IPS-20b (cell line): ENCODE measurements around the gene IFI16.
"Not testable (repeated sequence)": the region's sequence is repeated elsewhere in the genome, so short reads cannot be mapped to it uniquely, and the experiment has no call there.

Source experiments
- H3K27ac ChIP-seq: one replicate; pipeline ENCODE4 v1.5.1; 2013; ENCODE audit warnings: low read length
- H3K27me3 ChIP-seq: 2 replicates; pipeline ENCODE4 v1.6.1; 2013; ENCODE audit warnings: mild to moderate bottlenecking, low read length, inconsistent platforms; ENCODE audit not compliant: insufficient read depth
- H3K36me3 ChIP-seq: 2 replicates; pipeline ENCODE4 v1.6.1; 2013; ENCODE audit warnings: low read depth, mild to moderate bottlenecking, inconsistent platforms, low read length, moderate library complexity; ENCODE audit not compliant: insufficient read depth
- H3K4me1 ChIP-seq: 2 replicates; pipeline ENCODE4 v1.6.1; 2013; ENCODE audit warnings: mild to moderate bottlenecking, control low read depth, inconsistent platforms, low read length, moderate library complexity; ENCODE audit not compliant: insufficient read depth
- H3K4me3 ChIP-seq: 2 replicates; pipeline ENCODE4 v1.5.1; 2013; ENCODE audit warnings: mild to moderate bottlenecking, low read length, inconsistent platforms
- H3K9ac ChIP-seq: 2 replicates; pipeline ENCODE4 v1.6.1; 2013; ENCODE audit warnings: low read depth, mild to moderate bottlenecking, inconsistent platforms, low read length, moderate library complexity
- H3K9me3 ChIP-seq: 2 replicates; pipeline ENCODE4 v1.6.1; 2013; ENCODE audit warnings: mild to moderate bottlenecking, low read depth, low read length, inconsistent platforms; ENCODE audit not compliant: insufficient read depth

Gene IFI16

DNA sequence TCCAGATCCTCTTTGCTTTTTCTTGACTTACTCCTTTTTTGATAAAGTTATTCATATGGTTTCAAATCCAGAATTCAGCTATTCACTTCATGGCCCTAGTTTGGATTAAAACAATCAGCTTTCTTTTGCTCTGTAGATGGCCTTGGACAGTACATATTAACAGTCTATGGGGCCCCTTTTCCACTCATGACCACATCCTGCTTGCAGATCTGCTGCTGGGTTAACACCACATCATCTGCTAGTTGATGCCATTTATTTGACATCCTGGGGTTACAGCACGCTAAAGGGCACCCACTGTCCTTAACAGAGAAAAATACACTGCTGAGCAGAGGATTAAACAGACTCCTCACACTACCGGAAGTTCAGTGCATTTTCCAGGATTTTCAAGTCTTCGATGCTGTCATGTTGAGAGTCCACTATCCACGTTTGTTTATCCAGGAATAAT is 941 bp upstream of the IFI16 start:
- Histone ChIP-seq H3K36me3 (no peaks in the 10 kb centered on the region), H3K4me1 (peaks cover 18% of the 10 kb centered on the region), H3K27me3 (peaks cover 33% of the 10 kb centered on the region; the same call in 1 of the 2 replicates), H3K27ac (no peak overlapping the region), H3K9me3 (no peaks in the 10 kb centered on the region), H3K4me3 (no peak overlapping the region), H3K9ac (no peak overlapping the region)

DNA sequence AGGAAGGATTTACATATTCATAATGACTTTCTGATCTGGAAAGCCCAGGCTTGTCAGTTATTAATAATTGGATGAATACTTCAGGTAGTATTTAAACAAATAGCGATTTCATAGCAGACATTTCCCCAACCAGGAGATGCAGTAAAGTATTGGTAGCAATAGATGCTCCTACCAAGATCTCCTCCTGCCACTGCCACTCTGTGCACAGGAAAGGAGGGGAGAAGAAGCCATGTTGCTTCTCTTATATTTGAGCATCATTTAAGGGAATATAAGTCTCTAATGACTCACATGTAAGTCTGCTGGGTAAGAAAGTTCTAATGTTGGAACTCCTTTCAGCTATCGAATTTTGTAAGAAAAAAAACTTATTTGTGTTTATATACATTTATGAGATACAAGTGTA is 420 bp upstream of the IFI16 start:
- Histone ChIP-seq H3K4me1 (peaks cover 18% of the 10 kb centered on the region), H3K4me3 (no peak overlapping the region)

DNA sequence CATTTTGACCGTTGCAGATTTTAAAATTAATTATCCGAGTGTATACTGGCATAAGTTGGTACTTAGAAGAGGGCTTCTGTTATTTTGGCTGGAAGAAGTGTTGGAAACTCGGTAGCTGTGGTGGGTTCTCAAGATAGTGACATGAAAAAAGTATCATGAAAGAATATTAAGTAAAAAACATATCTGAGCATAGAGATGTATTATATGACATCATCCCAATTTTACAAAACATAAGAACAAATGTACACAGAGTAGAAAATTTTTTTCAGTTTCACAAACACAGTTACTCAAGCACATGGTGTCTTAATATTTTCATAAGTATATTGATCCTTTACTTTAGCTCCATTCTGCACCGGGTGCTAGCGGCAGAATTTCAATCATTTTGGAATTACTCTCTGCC is 684 bp downstream of the IFI16 start:
- H3K9me3 ChIP-seq, result no peaks in the 10 kb centered on the region
- H3K9ac ChIP-seq, result no peak overlapping the region
- no peaks in the 10 kb centered on the region for H3K36me3 ChIP-seq
- peaks cover 17% of the 10 kb centered on the region; the same call in 1 of the 2 replicates for H3K27me3 ChIP-seq
- H3K4me3 ChIP-seq, result no peak overlapping the region
- no peak overlapping the region for H3K27ac ChIP-seq
- H3K4me1 ChIP-seq, result peaks cover 16% of the 10 kb centered on the region

More for the DNA sequence above, 420 bp upstream of the IFI16 start:
- Histone ChIP-seq H3K27me3 (peaks cover 28% of the 10 kb centered on the region; the same call in 1 of the 2 replicates), H3K9ac (no peak overlapping the region), H3K9me3 (no peaks in the 10 kb centered on the region), H3K36me3 (no peaks in the 10 kb centered on the region), H3K27ac (no peak overlapping the region)

DNA sequence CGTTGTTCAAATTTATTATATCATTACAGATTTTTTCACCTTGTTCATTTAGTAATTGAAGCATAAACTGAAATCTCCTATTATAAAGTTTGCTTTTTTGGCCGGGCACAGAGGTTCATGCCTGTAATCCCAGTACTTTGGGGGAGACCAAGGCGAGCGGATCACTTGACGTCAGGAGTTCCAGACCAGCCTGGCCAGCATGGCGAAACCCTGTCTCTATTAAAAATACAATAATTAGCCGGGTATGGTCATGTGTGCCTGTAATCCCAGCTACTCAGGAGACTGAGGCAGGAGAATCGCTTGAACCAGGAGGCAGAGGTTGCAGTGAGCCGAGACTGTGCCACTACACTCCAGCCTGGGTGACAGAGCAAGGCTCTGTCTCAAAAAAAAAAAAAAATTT is 1.3 kb downstream of the IFI16 start:
- H3K36me3 ChIP-seq, H3K4me3 ChIP-seq, H3K9ac ChIP-seq, H3K9me3 ChIP-seq, H3K27ac ChIP-seq: not testable (repeated sequence)
- H3K27me3 ChIP-seq, result peaks cover 11% of the 10 kb centered on the region; the same call in 1 of the 2 replicates
- H3K4me1 ChIP-seq, result peaks cover 11% of the 10 kb centered on the region

DNA sequence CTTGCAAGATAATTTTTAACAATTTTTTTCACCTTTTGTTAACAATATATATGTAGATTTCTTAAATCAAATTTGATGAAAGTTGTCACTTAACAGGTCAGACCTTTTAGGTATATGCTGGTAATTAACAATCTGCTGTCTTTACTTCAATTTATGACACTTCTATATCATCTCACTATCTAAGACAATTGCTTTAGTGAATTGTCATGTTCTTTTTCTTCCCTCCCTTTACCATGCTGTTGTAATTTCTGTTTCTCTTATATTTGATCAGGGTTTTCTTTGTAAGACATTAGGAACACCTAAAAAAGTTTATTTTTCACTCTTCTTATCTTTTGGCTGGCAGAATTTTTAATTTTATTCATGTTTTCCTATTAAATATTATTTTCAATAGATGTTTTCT is 2.0 kb downstream of the IFI16 start:
- H3K4me3 ChIP-seq, result no peak overlapping the region
- H3K9ac ChIP-seq, result no peak overlapping the region
- no peak overlapping the region for H3K27ac ChIP-seq
- no peaks in the 10 kb centered on the region for H3K36me3 ChIP-seq
- H3K4me1 ChIP-seq, result peaks cover 11% of the 10 kb centered on the region
- H3K9me3 ChIP-seq, result no peaks in the 10 kb centered on the region
- H3K27me3 ChIP-seq, result peaks cover 10% of the 10 kb centered on the region; the same call in 1 of the 2 replicates

DNA sequence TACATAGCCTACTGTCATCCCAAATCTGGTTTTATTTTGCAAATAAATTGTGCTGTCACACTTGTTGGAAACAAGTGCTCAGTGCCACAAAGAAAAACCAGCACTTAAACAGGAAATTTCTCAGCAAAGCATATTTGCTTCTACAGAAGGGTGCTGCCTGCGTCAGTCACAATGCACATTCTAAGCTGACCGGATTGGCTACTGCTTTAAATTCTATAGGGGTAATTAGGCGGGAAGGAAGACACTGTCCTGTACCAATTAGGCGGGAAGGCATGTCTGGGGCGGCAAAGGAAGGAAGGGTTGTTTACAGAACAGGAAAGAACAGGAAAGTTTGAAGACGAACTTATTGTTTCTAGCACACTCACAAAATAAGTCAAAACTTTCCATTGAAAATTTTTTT is 2.8 kb downstream of the IFI16 start:
- peaks cover 4% of the 10 kb centered on the region; the same call in 1 of the 2 replicates for H3K27me3 ChIP-seq
- no peak overlapping the region for H3K27ac ChIP-seq
- H3K4me1 ChIP-seq, result peaks cover 4% of the 10 kb centered on the region
- H3K4me3 ChIP-seq, result no peak overlapping the region
- H3K36me3 ChIP-seq, result no peaks in the 10 kb centered on the region
- H3K9ac ChIP-seq, result no peak overlapping the region
- no peaks in the 10 kb centered on the region for H3K9me3 ChIP-seq

DNA sequence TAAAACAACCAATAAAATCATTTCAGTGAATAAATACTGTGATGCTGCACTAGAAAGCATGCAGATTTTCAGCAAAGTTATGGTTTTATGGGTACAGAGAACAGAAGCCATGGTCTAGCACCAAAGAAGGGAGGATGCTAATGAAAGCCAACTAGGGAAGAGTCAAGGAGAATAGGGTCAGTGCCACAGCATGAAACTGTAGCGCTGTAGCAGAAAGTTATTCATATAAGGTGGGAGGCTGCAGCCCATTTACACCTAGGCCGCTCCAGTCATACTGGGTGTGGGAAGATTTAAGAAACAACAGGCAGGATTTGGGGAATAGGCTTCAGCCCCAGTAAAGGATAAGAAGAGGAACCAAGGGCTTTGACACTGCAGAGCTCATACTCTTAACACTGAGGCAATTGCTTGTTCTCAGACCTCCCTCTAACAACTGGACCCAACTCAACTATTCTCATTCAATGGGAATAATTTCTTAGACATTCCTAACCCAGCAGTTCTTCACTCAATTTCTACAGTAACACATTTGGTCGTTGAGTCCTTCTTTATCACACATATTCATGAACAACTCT is 4.4 kb downstream of the IFI16 start:
- no peak overlapping the region for H3K9ac ChIP-seq

DNA sequence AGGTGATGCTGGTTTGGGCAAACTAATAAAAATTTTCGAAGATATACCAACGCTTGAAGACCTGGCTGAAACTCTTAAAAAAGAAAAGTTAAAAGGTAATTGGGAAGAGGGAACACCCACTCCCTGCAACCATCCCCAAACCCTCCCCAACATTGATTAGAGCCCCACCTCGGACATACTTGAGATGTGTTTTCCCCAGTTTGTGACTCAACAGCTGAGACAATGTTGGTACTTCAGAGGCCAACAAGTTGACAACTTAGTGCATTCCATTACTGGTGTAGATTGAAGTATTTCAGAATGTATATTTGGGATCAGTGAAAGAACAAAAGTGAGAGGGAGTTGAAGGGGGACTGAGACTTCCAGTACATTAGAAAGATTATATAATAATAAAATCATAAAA is 5.1 kb downstream of the IFI16 start:
- H3K4me1 ChIP-seq, result no peaks in the 10 kb centered on the region
- H3K9me3 ChIP-seq, result no peaks in the 10 kb centered on the region
- H3K9ac ChIP-seq, result no peak overlapping the region
- H3K27me3 ChIP-seq, result no peaks in the 10 kb centered on the region
- H3K36me3 ChIP-seq, result no peaks in the 10 kb centered on the region
- H3K27ac ChIP-seq, result no peak overlapping the region
- no peak overlapping the region for H3K4me3 ChIP-seq

More for the DNA sequence above, 4.4 kb downstream of the IFI16 start:
- Histone ChIP-seq H3K9me3 (no peaks in the 10 kb centered on the region), H3K27me3 (no peaks in the 10 kb centered on the region; the same call in 1 of the 2 replicates), H3K4me3 (no peak overlapping the region), H3K4me1 (no peaks in the 10 kb centered on the region), H3K27ac (no peak overlapping the region), H3K36me3 (no peaks in the 10 kb centered on the region)

DNA sequence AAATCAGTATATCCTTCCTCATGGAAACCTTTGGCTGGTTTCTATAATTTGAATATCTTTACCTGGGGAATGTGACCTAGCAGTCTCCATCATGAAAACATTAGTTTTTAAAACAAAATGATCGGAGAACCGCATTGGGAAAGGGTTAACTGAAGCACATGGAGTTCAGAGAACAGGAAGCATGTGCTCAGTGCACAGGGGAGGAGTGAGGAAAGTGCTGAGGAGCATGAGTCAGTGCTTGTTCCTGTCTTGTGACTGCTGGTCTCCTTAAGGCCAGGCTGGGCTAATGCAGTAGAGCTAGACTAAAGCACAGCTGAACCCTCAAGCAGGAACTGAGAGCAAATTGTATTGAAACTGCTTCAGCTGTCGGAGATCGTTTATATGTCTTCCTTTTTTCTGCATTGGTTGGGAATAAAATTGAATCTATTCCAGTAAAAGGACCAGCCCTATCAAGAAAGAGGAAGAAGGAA is 5.8 kb downstream of the IFI16 start:
- Histone ChIP-seq H3K9ac (no peak overlapping the region), H3K36me3 (no peaks in the 10 kb centered on the region), H3K27ac (no peak overlapping the region), H3K9me3 (no peaks in the 10 kb centered on the region), H3K27me3 (no peaks in the 10 kb centered on the region), H3K4me1 (no peaks in the 10 kb centered on the region), H3K4me3 (no peak overlapping the region)

DNA sequence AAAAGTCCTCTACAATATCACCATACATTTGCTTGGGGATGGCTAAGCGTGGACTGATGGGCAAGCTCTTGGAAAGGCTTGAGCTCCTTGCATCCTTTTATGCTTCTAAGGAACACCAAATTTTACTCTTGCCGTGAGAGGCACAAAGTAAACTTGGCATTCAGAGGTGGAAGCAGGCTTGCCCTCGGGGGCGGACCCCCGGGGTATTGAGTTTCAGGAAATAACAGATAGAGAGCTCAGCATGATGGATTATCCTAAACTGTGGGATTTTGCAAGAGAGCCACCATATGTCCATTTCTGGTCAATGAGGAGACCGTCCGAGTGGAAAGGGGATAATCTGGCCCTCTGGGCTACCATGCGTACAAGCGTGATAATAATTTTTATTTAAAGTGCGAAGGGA is 14.0 kb downstream of the IFI16 start:
- Histone ChIP-seq H3K9me3 (no peaks in the 10 kb centered on the region), H3K36me3 (no peaks in the 10 kb centered on the region), H3K9ac (no peak overlapping the region), H3K4me1 (peaks cover 13% of the 10 kb centered on the region), H3K4me3 (no peak overlapping the region), H3K27ac (no peak overlapping the region), H3K27me3 (no peaks in the 10 kb centered on the region)

DNA sequence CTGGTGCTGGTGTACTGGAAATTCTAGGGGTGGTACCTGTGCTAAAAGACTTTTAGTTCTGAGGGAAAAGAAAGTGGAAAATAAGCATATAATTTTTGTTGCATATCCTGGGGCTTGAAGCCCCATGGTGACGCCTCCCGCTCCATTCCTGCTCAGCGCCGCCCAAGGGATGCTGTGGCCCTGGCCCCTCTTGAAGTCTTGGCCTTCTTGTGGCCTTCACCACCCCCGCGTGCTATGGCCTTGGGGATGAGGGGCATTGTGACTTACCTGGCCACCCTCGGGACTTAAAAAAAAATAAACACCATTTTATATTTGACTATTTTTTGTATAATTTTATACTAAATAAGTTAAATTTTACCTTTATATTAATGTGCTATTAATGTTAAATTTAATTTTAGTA is 15.3 kb downstream of the IFI16 start:
- Histone ChIP-seq H3K4me3 (no peak overlapping the region), H3K9me3 (no peaks in the 10 kb centered on the region), H3K27ac (no peak overlapping the region), H3K36me3 (no peaks in the 10 kb centered on the region), H3K9ac (no peak overlapping the region), H3K4me1 (peaks cover 13% of the 10 kb centered on the region), H3K27me3 (no peaks in the 10 kb centered on the region)

DNA sequence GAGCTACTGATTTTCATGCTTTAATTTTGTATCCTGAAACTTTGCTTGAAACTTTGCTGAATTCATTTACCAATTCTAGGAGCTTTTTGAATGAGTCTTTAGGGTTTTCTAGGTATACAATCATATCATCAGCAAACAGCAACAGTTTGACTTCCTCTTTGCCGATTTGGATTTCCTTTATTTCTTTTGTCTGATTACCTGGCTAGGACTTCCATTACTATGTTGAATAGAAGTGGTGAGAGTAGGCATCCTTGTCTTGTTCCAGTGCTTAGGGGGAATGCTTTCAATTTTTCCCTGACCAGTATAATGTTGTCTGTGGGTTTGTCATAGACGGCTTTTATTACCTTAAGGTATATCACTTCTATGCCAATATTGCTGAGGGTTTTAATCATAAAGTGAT is 17.1 kb downstream of the IFI16 start:
- not testable (repeated sequence) for H3K27me3 ChIP-seq, H3K9ac ChIP-seq, H3K36me3 ChIP-seq, H3K4me3 ChIP-seq, H3K27ac ChIP-seq, H3K9me3 ChIP-seq
- peaks cover 13% of the 10 kb centered on the region for H3K4me1 ChIP-seq
